ENCODE data around the gene CYS1. TPM values are rescaled to one million over a fixed set of nuclear protein-coding genes. Genes with fewer than 3 reads are reported as not detected.

CYS1 gene
- polyA plus RNA-seq, 3 donors: not detected

GRCh38 chr2:10123281-10123680 lies 43.1 kb upstream of the CYS1 start:
- H3K9ac ChIP-seq (ENCODE audit: insufficient read depth, low read length, poor library complexity, severe bottlenecking): peak overlapping the region; percentile 77
- H3K4me3 Mint-ChIP-seq: peak overlapping the region; percentile 84 to 89
- H2AFZ ChIP-seq (ENCODE audit: insufficient read depth, low read depth, low read length, poor library complexity, severe bottlenecking): peak overlapping the region; percentile 75
- H3K4me2 ChIP-seq (replicated peaks; ENCODE audit: extremely low read depth, low read length, poor library complexity, severe bottlenecking): peak overlapping the region; percentile 100
- intact Hi-C loops (cut with micrococcal nuclease): loop anchor here (5.0 to 10.0 kb wide), 5 partner anchors 152 to 324 kb away; partner anchors contain the start of genes HPCAL1 (in 2 of the 2) and ODC1 (in 1 of the 2)
- H4K20me1 ChIP-seq (ENCODE audit: insufficient read depth, low read length): no peaks in the 10 kb centered on the region
- H3K27me3 ChIP-seq (ENCODE audit: control insufficient read depth in 2 of 2, insufficient read depth in 2 of 2, low read length in 2 of 2): no peaks in the 10 kb centered on the region
- TF ChIP-seq CTCF (IDR thresholded peaks at IDR 0.05): no peak
- peaks cover 96% of the 10 kb centered on the region for H3K79me2 ChIP-seq (ENCODE audit: insufficient read depth, low read length)
- H3K27ac Mint-ChIP-seq: peak overlapping the region; percentile 63 to 94 (median 92)
- peak overlapping the region; percentile 64 to 85 (median 68) for H3K4me3 ChIP-seq (replicated peaks in 1 of 3; ENCODE audit: low read depth in 2 of 3, low read length in 3 of 3)
- peak overlapping the region in 1 of 2 donors; percentile 58 for H3K27ac ChIP-seq (ENCODE audit: low read depth in 1 of 2, low read length in 2 of 2)
- H3K27me3 Mint-ChIP-seq (ENCODE audit: low read depth in 3 of 3): no peaks in the 10 kb centered on the region
- peaks cover 57% of the 10 kb centered on the region for H3K4me1 Mint-ChIP-seq
- peaks cover 45 to 70% of the 10 kb centered on the region in 2 donors for H3K4me1 ChIP-seq (ENCODE audit: control insufficient read depth in 1 of 2, insufficient read depth in 2 of 2, low read length in 2 of 2)
- H3K9me3 Mint-ChIP-seq: no peaks in the 10 kb centered on the region
- H3K36me3 Mint-ChIP-seq: peaks cover 5 to 11% of the 10 kb centered on the region in 2 donors
- peaks cover 0 to 12% of the 10 kb centered on the region in 2 donors for H3K36me3 ChIP-seq (replicated peaks in 1 of 2; ENCODE audit: control insufficient read depth in 1 of 2, insufficient read depth in 2 of 2, low read length in 2 of 2)
- 22% methylated on average over 7 of the region's 18 CpGs for WGBS (ENCODE audit: insufficient coverage)
- DNase-seq: peak in 1 of 3 donors; percentile 31
- H3K9me3 ChIP-seq (replicated peaks in 1 of 2; ENCODE audit: control insufficient read depth in 1 of 2, insufficient read depth in 1 of 2, low read length in 2 of 2): no peaks in the 10 kb centered on the region

- H3K4me3 ChIP-seq (replicated peaks in 1 of 3; ENCODE audit: low read depth in 2 of 3, low read length in 3 of 3): peak within 1 kb of the TSS; percentile 64 to 85 (median 68)
- H3K4me2 ChIP-seq (replicated peaks; ENCODE audit: extremely low read depth, low read length, poor library complexity, severe bottlenecking): peak within 1 kb of the TSS; percentile 100
- H3K36me3 Mint-ChIP-seq: peaks cover 3 to 11% of the 10 kb centered on the region in 2 donors
- H3K4me3 Mint-ChIP-seq: peak within 1 kb of the TSS; percentile 89 to 95
- intact Hi-C loops (cut with micrococcal nuclease): loop anchor here (5.0 to 10.0 kb wide), 5 partner anchors 152 to 325 kb away; partner anchors contain the start of genes HPCAL1 (in 2 of the 2) and ODC1 (in 1 of the 2)
- peaks cover 58% of the 10 kb centered on the region for H3K4me1 Mint-ChIP-seq
- no peaks in the 10 kb centered on the region for H3K9me3 ChIP-seq (replicated peaks in 1 of 2; ENCODE audit: control insufficient read depth in 1 of 2, insufficient read depth in 1 of 2, low read length in 2 of 2)
- peak within 1 kb of the TSS in 1 of 2 donors; percentile 66 for H3K27ac ChIP-seq (ENCODE audit: low read depth in 1 of 2, low read length in 2 of 2)
- WGBS (ENCODE audit: insufficient coverage): under 1% methylated on average over 79 of the region's 81 CpGs
- no peak for TF ChIP-seq CTCF (IDR thresholded peaks at IDR 0.05)
- no peaks in the 10 kb centered on the region for H3K27me3 ChIP-seq (ENCODE audit: control insufficient read depth in 2 of 2, insufficient read depth in 2 of 2, low read length in 2 of 2)
- DNase-seq: peak; percentile 76 to 86 (median 84)
- H3K79me2 ChIP-seq (ENCODE audit: insufficient read depth, low read length): peaks cover 94% of the 10 kb centered on the region
- peaks cover 0 to 9% of the 10 kb centered on the region in 2 donors for H3K36me3 ChIP-seq (replicated peaks in 1 of 2; ENCODE audit: control insufficient read depth in 1 of 2, insufficient read depth in 2 of 2, low read length in 2 of 2)
- peak within 1 kb of the TSS; percentile 77 for H3K9ac ChIP-seq (ENCODE audit: insufficient read depth, low read length, poor library complexity, severe bottlenecking)
- peak within 1 kb of the TSS; percentile 76 to 99 (median 92) for H3K27ac Mint-ChIP-seq
- peak within 1 kb of the TSS; percentile 75 for H2AFZ ChIP-seq (ENCODE audit: insufficient read depth, low read depth, low read length, poor library complexity, severe bottlenecking)
- no peaks in the 10 kb centered on the region for H3K27me3 Mint-ChIP-seq (ENCODE audit: low read depth in 3 of 3)
- peaks cover 51 to 76% of the 10 kb centered on the region in 2 donors for H3K4me1 ChIP-seq (ENCODE audit: control insufficient read depth in 1 of 2, insufficient read depth in 2 of 2, low read length in 2 of 2)
- no peaks in the 10 kb centered on the region for H3K9me3 Mint-ChIP-seq
- no peaks in the 10 kb centered on the region for H4K20me1 ChIP-seq (ENCODE audit: insufficient read depth, low read length)
Observed at GRCh38 chr2:10122500-10123280, 42.5 kb upstream of the CYS1 start, which contains the start of gene RRM2. Gene RRM2 (plus strand): TSS chr2:10122739. CDS start chr2:10122799, 60 bp downstream.

Measured in CD14-positive monocyte (primary cell).